HG02571 (cell line): ENCODE measurements around the gene UQCR11.
"Not testable (repeated sequence)": the region's sequence is repeated elsewhere in the genome, so short reads cannot be mapped to it uniquely, and the experiment has no call there.

Source experiments
- ATAC-seq: cut with Tn5 transposase; IDR thresholded peaks from one replicate; pipeline ENCODE4 v1.9.1; 2021; ENCODE audit warnings: mild to moderate bottlenecking, moderate library complexity; ENCODE audit not compliant: unreplicated experiment

The UQCR11 gene

GRCh38 chr19:1605236-1606137 is at the start of gene UQCR11:
Gene UQCR11, minus strand, starts transcription at chr19:1605462. Its CDS starts 53 bp downstream, at chr19:1605409.
- peak; percentile 88 for ATAC-seq

DNA sequence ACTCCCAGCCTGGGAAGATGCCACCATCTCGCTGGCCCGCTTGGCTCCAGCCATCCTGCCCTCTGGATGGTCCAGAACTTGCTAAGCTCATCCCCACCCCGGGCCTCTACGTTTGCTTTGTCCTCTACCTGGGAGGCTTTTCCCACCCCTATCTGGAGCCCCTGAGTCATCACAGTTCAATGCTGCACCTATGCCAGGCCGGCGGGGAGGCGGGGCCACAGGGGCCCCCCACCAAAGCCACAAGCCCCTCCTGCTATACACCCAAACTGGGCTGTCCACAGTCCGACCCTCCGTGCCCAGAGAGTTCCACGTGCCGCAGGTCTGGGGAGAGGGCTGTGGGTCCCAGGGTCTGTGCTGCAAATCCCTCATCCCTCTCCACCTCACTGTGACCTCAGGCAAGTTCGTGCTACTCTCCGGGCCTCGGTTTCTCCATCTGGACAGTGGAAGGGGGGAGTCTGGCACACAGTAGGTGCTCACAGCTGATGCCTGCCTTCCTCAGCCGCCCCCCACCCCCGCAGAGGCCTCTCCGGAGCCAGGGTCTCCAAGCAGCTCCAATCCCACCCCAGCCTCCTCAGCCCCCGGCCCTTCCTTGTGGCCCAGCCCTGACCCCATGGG is 49.0 kb upstream of the UQCR11 start:
- no peak for ATAC-seq

DNA sequence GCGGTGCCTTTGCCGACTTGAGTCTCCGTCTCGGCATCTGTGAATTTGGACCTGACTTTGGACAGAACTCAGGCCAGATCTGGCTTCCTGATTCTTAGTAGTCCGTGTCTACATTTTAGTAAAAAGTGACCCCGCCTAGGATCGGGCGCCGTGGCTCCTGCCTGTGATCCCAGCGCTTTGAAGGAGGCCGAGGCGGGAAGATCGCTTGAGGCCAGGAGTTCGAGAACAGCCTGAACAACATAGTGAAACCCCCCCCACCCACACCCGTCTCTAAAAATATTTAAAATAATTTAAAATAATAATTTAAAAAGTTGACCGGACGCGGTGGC is 48.0 kb upstream of the UQCR11 start:
- no peak for ATAC-seq

DNA sequence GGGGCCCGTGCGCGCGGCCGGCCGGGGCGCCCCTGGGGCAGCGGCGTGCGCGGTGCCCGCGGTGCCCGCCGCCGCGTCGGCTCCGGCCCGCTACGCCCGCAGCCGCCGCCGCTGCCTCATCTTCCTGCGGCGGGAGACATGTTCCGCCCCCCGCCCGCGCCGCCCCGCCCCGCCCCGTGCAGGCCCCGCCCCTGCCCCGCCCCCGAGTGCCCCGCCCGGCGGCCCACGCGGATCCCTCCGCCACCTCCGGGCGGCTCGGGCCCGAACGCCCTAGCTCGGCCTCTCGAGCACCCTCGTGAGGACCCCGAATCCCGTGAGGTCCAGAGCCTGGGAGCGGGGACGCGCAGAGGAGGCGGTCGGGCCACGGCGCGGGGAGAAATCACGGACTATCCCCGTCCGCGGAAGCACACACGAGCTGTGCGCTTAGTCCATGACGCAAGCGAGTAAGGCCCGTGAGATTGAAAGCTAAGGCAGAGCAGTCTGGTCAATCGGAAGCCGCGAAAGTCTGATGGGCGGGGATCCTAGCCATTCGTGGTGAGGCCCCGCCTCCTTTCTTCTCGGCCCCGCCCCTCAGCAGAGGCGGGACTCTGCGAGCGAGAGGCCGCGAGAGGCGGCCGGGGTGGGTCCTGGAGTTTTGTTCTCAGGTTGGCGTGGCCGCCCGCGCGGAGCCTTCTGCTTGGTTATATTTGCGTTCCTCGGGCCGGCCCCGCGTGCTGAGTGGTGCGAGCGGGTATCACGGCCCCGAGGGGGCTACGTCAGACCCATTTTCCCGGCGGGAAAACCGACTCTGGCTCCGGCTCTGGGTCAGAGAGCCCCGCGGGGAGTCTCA is 47.4 kb upstream of the UQCR11 start, which contains the start of gene TCF3:
Gene TCF3 (minus strand): TSS at position 145 of the 829 bp plus-strand sequence. CDS start 2,367 bp downstream, outside the sequence.
- ATAC-seq, result peak; percentile 59

DNA sequence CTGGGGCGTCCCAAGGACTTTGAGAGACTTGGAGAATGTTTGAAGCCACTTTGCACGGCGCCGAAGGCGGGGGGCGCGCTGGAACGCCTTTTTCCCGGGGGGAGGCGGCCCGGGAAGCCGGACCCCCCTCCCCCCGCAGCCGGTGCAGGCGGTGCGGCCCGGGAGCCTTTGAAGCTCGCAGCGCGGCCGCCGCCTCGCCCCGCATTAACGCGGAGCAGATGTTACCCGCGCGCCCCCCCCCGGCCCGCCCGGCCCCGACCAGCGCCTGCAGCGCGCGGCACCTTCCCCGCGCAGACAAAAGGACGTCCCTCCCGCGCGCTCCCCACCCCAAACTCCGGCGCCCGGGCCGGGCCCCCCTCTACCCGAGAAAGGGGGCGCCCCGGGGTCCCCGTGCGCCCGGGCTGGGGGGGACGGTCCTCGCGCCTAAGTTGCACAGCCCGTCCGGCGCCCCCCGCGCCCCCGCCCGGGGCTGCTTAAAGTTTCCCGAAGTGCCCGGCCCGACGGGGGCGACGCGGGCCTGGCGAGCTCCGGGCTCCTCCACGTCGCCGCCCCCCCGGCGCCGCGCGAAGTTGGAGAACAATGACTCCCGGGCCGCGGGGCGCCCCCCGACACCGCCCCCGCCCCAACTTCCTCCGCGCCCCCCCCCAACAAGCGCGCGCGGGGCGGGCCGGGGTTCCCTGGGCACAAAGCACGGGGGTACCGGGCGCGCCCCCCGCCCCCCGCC is 46.5 kb upstream of the UQCR11 start:
- ATAC-seq, result no peak

DNA sequence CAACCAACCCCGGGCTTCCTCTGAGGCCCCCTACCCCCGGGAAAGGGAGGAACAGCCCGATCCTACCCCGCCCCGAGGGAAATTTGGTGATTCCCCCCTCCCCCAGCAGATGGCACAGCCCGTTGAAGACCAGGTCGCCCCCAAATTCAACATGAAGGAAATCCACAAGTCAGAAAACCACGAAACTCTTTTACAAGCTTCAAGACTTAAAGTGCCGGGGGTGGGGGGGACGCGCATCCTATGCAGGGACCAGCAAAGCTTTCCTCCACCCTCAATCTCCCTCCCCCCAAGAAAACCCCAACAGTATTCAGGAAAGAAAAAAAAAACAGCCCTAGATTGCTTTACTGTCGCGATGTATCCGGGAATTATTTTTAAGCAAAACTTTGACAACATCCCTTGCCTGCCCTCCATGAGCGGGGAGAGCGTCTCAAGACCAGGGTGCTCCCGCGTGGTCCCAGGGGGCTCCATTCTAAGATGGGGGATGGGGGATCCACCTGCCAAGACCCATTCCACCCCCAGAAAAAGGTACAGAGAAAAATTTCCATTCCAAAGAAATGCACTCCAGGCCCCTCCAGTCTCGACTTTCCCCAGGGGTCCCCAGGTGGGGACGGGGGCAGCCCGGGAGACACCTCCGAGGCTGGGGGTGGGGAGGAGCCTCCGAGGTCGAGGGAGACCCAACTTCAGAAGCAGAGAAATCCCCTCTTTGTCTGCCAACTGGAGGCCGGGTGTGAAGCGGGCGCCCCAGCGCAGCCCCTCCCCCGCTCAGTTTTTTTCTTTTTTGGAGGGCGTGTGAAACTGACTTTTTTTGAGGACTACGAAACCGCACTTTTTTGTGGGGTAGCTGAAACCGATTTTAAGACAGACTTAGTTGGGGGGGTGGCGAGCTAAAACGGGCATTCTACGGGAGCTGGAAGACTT is 45.6 kb upstream of the UQCR11 start:
- no peak for ATAC-seq

GRCh38 chr19:1649706-1650649 is 44.7 kb upstream of the UQCR11 start:
- ATAC-seq, result no peak

DNA sequence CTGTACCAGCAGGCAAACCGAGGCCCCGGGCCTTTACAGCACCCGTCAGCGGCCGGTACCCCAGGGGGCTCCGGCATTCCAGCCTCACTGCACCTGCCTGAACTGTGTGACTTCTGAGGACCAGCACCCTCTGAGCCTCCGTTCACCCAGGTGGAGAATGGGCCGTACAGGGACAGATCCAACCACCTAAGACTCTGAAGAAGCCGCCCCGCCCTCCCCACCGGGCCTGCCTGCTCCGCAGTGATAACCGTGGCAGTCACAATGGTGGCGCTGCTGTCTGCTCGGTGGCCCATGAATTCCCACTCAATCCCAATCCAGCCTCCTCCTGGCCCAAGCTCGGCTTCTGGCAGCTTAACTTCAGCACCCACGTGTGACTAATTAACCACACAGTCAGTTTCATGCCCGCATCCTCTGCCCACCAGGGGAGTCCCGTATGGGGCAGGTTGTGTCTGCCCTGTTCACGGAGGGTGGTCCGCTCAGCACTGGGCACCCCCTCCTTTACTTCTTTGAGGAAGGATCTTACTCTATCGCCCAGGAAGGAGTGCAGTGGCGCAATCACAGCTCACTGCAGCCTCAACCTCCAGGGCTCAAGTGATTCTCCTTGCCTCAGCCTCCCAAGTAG is 43.8 kb upstream of the UQCR11 start:
- ATAC-seq, result no peak

- ATAC-seq, result no peak
These were observed 43.2 kb upstream of the UQCR11 start for GRCh38 chr19:1648459-1648849.

- ATAC-seq, result no peak
These were observed 42.5 kb upstream of the UQCR11 start for GRCh38 chr19:1647501-1648458.

- ATAC-seq, result no peak
These were observed 41.6 kb upstream of the UQCR11 start for GRCh38 chr19:1646659-1647453.

DNA sequence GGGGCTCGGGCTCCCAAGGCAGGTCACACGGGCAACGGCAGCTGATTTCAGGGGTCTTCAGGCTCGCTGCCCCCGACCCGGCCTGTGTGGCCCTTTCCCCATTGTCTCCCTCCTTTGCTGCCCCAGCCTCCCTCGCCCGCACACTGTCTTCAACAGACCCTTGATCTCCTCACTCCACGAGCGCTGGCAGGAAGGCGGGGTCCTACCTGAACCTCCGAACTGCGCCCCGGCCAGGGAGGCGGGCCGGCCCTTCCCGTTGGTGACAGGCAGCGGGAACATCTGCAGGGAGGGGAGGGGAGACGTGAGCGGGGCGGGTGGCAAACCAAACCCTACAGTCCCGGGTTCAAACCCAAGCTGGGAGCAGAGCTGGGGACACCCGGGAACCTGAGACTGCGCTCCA is 40.9 kb upstream of the UQCR11 start:
- ATAC-seq, result no peak

DNA sequence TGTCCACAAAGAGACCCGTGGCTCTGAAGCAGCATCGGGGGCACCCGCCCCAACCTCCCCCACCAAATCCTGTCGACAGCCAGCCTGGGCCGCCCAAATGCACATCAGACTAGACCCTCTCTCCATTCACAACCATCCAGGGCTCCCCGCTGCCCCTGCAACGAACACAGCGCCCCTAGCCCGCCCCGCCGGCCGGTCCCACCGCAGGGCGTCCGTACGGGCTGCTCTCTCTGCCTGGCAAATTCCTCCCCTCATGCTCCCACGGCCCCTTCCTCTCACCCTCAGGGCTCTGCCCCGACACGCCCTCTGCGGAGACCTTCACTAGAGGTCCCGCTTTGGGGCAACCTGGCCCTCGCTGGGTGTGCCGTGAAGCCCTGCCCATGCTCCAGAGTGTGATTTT is 40.0 kb upstream of the UQCR11 start:
- no peak for ATAC-seq

DNA sequence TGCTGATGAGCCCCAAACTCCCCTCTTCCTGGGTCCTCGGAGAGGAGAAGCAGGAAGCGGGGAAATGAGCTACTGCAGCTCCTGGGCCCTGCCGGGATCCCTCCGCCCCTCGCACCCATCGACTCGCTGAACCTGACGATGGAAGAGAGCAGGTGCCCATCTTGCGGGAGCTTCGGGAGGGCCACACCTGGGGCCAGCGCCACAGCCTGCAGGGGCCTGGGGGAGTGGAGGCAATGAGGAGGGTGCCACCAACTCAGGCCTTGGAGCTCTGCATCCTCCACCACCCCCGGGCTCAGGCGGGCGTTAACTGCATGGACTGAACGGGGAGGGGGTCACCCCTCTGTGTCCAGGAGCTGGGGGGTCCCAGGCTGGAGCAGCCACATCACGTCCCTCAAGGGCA is 38.8 kb upstream of the UQCR11 start:
- no peak for ATAC-seq

DNA sequence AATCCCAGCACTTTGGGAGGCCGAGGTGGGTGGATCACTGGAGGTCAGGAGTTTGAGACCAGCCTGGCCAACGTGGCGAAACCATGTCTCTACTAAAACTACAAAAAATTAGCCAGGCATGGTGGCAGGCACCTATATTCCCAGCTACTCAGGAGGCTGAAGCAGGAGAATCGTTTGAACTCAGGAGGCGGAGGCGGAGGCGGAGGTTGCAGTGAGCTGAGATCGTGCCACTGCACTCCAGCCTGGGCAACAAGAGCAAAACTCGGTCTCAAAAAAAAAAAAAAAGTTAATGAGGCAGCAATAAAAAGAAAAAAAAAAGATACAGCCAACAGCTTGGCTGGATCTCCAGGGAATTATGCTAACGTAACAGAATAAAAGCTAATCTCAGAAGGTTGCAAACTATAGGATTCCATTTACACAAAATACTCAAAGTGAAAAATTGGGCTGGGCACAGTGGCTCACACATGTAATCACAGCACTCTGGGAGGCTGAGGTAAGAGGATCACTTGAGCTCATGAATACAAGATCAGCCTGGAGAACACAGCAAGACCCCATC is 35.7 kb upstream of the UQCR11 start:
- ATAC-seq, result not testable (repeated sequence)
